Measurements from ENCODE around the gene ACBD6.
"Not testable (repeated sequence)": the region's sequence is repeated elsewhere in the genome, so short reads cannot be mapped to it uniquely, and the experiment has no call there.

Gene ACBD6, protein sequence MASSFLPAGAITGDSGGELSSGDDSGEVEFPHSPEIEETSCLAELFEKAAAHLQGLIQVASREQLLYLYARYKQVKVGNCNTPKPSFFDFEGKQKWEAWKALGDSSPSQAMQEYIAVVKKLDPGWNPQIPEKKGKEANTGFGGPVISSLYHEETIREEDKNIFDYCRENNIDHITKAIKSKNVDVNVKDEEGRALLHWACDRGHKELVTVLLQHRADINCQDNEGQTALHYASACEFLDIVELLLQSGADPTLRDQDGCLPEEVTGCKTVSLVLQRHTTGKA

DNA sequence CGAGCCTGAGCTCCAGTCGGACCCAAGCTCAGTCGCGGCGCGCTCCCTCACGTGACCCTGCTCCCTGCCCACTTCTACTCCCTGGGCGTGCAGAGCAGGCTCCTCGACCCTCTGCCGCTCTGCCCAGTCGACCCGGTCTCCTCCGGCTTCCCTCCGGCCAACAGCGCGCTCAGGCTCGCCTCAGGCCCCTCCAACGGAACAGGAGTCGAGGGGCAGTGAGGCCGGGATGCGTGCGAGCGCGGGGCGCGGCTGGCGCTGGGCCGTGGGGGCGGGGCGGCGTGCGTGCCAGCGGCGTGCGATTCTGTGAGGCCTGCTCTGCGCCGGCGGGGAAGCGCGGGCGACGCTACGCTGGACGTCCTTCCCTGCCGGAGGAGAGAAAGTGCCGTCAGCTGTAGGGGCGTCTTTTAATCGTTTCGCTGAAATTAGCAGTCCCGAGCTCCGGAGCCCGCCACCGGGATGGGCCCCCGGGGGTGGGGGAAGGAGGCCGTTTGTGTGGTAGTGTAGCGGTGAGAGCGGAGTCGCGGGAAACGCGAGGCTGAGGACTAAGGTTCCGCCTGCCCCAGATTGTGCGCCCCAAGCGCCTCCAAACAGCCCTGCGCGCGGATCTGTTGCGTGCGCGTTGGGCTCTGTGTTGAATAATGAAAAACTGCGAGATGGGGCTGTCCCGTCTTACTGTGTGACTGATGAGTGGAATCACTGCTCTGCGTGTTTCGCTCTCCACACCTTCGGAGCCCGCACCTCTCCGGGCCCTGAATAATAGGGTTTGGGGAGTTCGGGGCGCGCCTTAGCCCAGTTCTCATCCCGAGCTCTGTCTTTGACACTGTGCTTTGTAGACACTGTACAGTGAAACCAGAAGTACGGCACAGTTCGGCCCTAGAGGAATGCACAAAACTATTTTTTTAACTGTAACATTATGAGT is at the start of gene ACBD6:
ACBD6 (minus strand) TSS at position 217 of the 919 bp plus-strand sequence. CDS start 311 bp downstream, outside the sequence.
- peak; percentile 86 for DNase-seq (ENCODE audit: low spot score)

DNA sequence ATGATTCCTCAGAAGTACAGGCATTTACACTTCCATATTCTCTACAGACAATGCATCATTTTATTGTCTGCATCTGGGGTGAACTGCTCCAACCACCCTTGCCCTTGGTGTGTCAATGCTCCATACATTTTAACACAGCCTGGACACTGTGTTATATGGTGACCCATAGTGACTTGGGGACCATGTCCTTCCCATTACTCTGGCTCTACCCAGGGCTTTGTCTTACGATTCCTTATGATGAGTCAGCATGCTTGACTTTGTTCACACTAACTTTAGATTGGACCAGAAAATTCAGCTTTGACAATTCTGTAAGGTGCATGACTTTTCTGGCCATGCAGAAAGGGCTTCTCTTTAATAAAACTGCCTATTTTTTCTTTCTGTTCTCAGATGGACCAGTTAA is 49.6 kb upstream of the ACBD6 start:
- no peak for DNase-seq (ENCODE audit: low spot score)

DNA sequence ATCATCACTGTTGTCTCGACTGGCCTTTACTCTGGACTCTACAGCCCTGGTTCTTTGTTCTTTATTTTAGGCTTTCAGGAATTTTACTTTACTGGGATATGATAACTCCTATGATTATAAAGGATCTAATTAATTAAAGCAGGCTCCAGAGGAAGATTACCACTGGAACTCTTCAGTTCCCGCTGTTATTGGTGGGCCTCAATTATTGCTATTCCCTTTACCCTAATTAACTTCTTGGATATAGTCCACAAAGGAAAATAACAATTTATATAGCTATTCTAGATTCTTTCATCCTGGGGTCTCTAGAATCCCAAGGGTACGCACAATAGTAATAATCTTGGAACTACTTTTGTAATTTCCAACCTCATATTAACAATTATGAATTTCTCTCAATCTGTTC is 47.9 kb upstream of the ACBD6 start:
- DNase-seq (ENCODE audit: low spot score), result no peak

DNA sequence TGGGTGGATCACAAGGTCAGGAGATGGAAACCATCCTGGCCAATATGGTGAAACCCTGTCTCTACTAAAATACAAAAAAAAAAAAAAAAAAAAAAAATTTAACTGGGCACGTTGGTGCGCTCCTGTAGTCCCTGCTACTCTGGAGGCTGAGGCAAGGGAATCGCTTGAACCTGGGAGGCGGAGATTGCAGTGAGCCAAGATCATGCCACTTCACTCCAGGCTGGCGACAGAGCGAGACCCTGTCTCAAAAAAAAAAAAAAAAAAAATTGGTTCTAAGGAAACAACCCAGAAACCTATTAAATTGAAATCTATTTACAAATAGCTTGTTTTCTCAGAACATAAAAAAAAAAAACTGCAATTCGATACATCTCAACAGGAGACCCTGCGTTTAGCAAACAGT is 47.4 kb upstream of the ACBD6 start:
- not testable (repeated sequence) for DNase-seq (ENCODE audit: low spot score)

DNA sequence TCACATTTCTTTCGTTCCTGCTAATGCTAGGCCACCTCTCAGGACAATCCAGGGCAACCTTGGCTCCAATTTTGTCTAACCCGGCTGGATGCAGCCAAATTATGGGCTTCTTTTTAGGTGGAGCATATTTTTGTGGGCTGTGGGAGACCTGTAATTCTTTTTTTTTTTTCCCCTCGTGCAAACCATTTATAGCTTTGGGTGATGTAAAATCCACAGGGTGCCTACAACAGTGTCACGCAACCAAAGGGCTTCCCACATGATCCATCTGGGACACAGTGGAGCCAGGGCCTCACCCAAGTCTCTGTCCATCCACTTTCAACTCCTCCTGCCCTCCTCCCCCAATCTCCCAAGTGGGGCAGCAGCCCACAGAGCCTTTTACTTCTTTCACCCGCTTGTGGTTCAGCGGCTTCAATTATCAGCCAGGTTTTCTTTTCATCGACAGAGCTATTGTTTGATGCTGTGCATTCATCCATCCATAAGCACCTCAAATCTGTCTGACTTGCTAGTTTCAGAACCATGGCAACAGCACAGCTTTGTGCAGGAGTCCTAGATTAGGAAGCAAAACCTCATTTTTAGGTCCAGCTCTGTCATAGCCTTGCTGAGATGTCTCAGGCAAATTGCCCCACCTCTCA is 46.4 kb upstream of the ACBD6 start:
- DNase-seq (ENCODE audit: low spot score), result no peak

DNA sequence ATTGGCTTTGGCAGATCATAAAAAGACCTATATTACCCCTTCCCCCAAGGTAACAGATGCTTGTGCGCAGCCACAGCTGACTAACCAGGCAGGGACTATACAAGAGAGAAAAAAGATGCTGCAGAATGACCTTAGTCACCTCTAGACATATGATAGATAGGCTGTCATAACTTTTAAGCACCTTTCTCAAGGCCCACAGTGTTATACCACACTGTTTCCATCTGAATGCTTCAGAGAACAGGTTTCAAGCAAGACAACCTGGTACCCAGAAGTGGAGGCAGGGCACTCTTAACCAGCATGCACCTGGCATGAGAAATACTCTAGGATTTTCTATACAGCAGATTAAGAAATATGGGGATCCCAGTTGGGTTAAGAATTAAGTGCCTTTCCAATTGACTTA is 43.6 kb upstream of the ACBD6 start:
- no peak for DNase-seq (ENCODE audit: low spot score)

DNA sequence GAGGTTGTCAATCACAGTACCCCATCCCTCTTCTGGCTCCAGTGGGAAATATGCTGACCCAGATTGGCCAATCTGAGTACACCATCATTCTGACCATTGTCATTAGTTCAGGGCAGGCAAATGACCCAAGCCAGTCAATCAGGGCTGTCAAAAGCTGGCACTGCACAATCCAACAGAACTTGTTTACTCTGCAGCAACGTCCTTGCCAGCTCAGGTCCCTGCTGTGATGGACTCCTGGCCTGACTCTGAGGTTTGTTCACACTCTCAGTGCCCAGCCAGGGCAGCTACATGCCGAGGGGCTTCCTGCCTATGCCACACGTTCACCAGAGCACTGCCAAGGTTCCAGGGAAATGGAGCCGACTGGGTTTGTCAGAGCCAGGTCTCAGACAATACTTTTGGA is 41.7 kb upstream of the ACBD6 start:
- DNase-seq (ENCODE audit: low spot score), result no peak

DNA sequence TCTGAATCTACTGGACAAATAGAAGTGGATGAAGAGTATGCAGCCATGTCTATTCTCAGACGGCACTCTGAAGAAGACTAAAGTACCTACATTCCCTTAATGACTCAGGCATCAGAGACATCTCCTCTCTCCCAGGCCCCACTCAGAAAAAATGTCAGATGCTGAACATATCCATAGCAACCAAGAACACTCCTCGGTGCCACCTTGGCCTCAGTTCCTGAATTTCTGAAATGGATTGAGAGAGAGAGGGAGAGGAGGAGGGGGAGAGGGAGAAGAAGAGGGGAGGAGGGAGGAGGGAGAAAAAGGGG is 40.4 kb upstream of the ACBD6 start:
- DNase-seq (ENCODE audit: low spot score), result no peak

DNA sequence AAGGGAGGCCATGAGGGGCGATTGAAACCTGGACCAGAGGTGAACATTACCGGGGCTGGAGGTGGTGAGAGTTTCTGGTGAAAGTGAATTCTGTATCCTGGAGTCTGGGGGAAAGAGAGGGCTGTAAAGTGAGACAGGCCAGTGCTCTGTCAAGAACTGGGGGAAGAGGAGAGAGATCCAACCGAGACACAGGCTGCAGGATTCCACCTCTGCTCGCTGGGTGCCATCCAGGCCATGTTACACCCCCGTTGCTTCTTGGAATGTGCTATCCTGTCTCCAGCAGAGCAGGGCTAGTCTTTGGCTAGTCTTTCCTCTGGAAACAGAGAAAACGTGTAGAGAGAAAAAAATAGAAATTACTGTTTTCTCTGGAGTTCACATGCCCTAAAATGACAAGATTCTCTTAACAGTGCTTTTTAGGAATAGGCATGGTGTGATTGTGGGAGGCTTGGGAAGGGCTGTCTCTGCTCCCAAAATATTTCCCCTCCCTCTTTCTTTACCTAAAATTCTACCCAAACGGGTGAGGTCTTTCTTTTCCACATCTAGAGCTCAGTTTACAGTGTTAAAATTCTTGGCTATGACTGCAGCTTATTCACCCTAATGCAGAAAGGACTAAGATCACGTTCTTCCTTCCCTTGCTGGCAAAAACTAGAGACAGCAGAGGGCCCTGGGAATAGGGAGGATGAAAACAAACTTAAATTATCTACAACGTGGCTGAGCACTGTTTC is 39.9 kb upstream of the ACBD6 start:
- no peak for DNase-seq (ENCODE audit: low spot score)

DNA sequence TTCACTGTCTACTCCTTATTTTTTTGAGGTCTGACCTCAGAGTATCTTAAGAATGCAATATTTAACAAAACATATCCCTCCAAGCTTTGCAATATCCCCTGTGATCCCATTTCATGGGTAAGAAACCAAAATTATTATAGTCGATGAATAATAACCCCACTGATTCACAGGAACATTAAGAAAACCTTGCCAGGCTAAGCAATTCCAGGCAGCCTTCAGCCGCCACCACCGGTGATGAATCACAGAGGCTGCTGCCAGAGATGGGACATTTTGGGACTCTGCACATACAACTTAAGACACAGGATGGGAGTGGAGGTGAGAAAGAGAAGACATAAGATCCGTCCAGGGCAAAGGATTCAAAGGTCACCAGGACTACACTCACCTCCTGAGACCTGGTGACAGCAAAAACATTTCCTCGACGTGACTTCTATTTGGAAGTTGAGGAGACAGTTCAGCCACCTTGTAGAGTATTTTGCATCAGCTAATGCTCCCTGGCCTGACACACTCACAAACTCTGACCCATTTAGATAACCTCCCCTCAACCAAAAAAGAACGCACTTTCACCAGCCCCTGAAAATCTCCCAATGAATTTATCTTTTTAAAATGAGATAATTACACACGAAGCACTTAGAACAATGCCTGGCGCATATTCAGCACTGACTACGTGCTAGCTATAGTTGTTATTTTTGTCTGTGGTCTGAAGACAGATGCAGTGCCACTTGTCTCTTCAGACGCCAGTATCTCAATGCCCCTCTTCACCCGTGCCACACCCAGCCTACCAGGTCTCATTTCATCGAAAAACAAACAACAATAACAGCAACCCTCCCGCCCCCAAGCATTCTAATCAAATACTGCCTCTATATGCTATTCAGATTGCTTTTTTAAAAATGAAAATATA is 38.6 kb upstream of the ACBD6 start:
- DNase-seq (ENCODE audit: low spot score), result no peak

DNA sequence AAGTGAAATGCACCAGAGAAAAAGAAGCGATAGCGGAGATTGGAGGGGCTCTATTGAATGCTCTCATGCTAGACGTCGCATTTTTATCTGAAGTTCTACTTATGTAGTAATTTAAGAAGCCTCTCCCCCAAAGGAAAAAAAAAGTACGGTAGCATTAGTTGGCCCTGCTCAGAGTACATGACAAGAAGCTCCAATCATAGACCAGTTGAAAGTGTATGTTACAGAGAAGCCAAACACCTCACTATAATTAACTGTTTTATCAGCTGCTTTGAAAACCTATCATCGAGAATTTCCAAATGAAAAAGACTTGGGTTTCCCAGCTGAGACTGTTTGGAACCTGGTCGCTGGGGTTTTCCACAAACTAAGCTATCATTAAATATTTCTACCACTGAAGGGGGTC is 36.8 kb upstream of the ACBD6 start:
- no peak for DNase-seq (ENCODE audit: low spot score)

DNA sequence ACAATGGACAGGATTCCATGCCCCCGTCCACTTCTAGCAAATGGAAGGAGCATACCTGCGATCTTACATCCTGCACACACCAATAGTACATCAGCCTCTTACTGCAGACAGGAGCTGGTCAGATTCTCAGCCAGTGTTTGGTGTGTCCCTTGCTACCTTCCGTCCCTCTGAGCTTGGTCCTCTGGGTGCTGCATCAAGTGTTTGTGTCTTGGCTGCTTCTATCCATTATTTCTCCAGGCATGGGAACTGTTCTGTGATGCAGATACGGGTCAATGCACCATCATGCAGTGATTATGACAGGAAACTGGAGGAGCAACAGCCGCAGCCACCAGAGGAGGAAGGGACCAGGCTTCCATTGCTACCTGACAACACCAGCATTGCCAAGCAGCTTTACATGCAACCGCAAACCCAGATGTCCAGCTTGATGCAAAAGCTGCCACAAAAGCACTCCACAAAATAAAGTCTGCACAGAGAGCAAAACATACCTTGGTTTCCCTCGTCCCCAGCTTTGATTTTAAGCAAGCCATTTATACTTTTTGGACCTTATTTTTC is 34.5 kb upstream of the ACBD6 start:
- no peak for DNase-seq (ENCODE audit: low spot score)

DNA sequence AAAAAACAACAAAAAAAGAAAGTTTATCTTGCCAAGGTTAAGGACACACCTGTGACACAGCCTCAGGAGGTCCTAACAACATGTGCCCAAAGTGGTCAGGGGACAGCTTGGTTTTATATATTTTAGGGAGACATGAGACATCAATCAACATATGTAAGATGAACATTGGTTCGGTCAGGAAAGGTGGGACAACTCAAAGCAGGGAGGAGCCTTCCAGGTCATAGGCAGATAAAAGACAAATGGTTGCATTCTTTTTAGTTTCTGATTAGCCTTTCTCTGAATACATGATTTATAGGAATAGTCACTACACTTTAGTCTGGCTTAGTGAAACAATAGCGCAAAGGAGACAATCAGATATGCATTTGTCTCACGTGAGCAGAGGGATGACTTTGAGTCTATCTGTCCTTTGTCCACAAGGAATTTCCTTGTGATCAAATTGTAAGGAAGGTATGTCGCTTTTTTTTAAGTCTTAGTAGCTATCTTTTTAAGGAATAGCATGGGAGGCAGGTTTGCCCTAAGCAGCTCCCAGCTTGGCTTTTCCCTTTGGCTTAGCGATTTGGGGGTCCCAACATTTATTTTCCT is 33.1 kb upstream of the ACBD6 start:
- no peak for DNase-seq (ENCODE audit: low spot score)

DNA sequence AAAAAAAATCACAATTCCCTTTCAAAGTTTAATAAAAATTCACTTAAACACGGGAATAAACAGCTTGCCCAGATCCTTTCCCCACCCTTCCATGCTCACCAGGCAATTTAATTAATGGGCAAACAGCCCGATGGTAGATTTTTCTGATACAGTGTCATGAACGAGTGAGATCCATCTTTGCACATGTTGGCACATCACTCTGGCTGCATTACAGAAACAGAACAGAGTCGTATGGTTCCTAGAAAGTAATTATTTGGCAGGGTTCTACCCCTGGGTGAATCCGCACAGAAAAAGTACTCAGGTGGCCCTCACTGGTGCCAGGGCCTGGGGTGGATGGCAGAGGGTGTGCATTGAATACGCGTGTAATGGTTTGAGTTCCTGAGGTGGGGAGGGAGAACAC is 31.8 kb upstream of the ACBD6 start:
- no peak for DNase-seq (ENCODE audit: low spot score)

DNA sequence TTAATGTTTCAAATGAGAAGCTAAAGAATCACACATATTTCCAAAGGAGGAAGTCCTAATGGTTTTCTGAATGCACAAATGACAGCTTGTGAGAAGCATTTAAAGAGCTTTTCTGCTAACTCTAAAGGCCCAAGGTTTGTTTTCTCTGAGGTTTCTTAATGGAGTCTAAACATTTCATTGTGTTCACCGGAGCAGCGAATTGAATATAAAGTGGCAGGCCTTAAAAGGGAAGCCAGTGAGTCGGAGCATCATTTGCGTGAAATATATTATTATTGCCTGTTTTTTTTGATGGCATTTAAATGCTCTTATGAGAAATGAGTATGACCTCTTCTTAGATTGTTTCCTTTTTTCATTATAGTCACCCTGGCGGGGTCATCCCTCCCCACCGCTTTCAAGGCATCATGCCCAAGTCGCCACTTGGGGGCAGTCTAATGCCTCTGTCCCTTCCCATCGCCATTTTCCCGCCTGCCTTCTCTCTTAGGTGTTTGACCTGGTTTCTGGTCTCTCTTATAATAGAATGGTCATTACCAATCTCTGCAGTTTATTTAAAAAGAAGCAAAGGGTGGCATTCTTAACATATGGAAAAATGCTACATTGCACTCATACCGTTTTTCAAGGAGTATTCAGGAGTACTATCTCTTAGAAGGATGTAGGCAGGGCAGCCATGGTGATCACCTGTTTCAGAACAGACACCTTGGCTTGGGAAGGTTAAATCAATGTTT is 31.1 kb upstream of the ACBD6 start:
- DNase-seq (ENCODE audit: low spot score), result peak; percentile 52

DNA sequence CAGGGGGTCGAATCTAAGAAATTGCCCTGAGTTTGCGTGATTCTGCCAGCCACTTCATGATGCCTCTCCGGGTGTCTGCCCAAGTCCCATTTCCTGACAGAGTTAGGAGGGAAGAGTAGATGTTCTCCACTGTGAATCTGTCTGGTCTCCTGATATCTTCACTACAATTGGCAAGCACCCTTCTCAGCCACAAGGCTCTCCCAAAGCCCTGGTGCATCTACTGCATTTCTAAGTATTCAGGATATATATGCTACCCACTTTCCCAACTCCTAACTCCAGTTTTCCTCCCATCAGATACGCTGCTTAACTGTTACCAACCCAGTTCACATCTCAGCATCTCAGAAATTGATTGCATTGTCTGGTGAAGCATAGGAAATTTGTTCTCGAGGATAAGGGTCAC is 30.5 kb upstream of the ACBD6 start:
- no peak for DNase-seq (ENCODE audit: low spot score)

DNA sequence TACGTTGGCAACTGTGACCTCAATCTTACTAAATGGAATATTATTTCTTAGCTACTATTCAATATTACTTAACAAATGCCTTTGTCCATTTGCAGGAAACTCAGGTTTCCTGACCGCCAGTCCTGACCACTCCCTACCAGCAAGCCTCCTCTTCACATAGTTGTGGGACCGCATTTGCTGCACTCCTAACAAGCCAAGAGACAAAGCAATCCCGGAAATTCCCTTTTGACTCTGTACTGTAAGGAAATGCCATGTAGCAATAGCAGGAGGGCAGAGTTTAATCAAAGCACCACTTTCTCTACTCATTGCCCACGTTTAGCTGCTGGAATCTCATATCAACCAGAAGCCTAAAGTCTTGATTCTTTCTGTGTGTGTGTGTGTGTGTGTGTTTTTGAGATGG is 28.1 kb upstream of the ACBD6 start:
- no peak for DNase-seq (ENCODE audit: low spot score)

DNA sequence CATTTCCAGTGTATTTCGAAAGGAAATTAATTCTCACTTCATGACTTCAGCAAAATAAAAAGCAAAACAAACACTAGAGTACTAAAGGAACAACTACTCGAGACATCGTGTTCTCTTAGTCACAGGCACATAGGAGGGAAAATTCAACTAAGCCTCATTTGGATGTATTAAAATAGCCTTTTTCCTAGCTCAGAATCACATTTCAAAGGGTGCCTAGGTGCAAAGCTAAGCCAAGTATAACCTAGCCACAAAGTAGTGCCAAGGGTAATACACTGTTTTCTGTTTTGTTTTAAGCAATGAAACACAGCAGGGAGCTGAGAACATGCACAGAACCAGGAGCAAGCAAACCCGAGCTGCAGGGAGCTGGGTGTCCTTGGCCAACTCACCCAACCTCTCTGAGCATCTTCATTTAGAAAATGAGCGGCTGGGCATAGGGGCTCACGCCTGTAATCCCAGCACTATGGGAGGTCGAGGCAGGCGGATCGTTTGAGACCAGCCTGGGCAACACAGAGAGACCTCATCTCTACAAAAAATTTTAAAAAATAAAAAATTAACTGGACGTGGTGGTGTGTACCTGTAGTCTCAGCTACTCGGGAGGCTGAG is 26.6 kb upstream of the ACBD6 start:
- DNase-seq (ENCODE audit: low spot score), result no peak

DNA sequence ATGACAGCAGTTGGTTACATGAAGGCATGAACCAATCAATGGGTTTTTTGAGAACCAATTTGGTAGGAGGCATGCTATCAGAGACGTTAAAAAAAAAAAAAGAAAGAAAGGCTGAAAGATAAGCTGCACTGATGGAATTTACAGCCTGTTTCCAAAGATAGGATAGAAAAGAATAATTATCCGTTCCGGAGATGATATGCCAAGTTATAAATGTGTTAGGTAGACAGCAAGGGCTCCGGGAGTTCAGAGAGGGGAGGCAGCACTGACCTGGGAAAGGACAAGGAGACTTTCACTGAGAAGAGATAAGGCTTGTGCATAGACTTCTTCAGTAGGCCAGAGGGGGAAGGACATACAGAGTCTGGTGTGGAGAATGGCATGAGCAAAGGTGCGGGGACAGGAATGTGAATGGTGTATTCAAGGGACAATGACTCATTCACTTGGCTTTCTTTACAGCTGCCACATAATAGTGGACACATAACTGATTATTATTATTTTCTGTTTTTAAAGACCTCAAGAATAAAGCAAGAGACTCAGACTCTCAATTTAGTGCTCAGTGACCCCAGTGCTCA is 24.8 kb upstream of the ACBD6 start:
- DNase-seq (ENCODE audit: low spot score), result no peak

Data from CD4-positive, alpha-beta T cell treated with Interleukin-15 for 4 hours (primary cell).